Loucy (cell line): ENCODE data around the gene TMEM208.
A peak's percentile ranks its signal among the peaks of the same experiment; 100 is the strongest.

Source experiments
- H2AFZ ChIP-seq: fragments of 200-600 bp; sonication (generic); 2 replicates; pipeline ENCODE4 v1.6.0; 2016; ENCODE audit warnings: antibody characterized with exemption, mild to moderate bottlenecking, low read length, moderate library complexity
- H3F3A ChIP-seq: fragments of 200-600 bp; 2 replicates; pipeline ENCODE4 v1.6.0; 2016; ENCODE audit warnings: antibody characterized with exemption, low read depth, mild to moderate bottlenecking
- H3K27me3 ChIP-seq: fragments of 200-600 bp; sonication (generic); 2 replicates; pipeline ENCODE4 v1.6.1; 2014; ENCODE audit warnings: low read length, mild to moderate bottlenecking; ENCODE audit not compliant: insufficient read depth, poor library complexity, severe bottlenecking
- H3K36me3 ChIP-seq: fragments of 200-600 bp; sonication (generic); 2 replicates; pipeline ENCODE4 v1.6.1; 2016; ENCODE audit warnings: low read length; ENCODE audit not compliant: insufficient read depth
- H3K4me1 ChIP-seq: fragments of 200-600 bp; sonication (generic); 2 replicates; pipeline ENCODE4 v1.5.1; 2014; ENCODE audit warnings: low read length, mild to moderate bottlenecking; ENCODE audit not compliant: insufficient read depth, poor library complexity, severe bottlenecking
- H3K4me2 ChIP-seq: fragments of 200-600 bp; sonication (generic); 2 replicates; pipeline ENCODE4 v1.6.0; 2014; ENCODE audit warnings: antibody characterized with exemption, low read length, low read depth, mild to moderate bottlenecking; ENCODE audit not compliant: poor library complexity, severe bottlenecking
- H3K4me3 ChIP-seq: fragments of 200-600 bp; sonication (generic); 2 replicates; pipeline ENCODE4 v1.5.1; 2014; ENCODE audit warnings: low read length, mild to moderate bottlenecking, mixed read lengths; ENCODE audit not compliant: poor library complexity, severe bottlenecking
- H3K79me2 ChIP-seq: fragments of 200-600 bp; sonication (generic); 2 replicates; pipeline ENCODE4 v1.6.1; 2014; ENCODE audit warnings: low read length; ENCODE audit not compliant: insufficient read depth
- H3K9ac ChIP-seq: fragments of 200-600 bp; sonication (generic); 2 replicates; pipeline ENCODE4 v1.6.0; 2014; ENCODE audit warnings: mild to moderate bottlenecking, low read depth, low read length, moderate library complexity; ENCODE audit not compliant: poor library complexity, severe bottlenecking
- H3K9me2 ChIP-seq: fragments of 200-600 bp; sonication (generic); replicated peaks from 2 replicates; pipeline ENCODE4 v1.6.1; 2016; ENCODE audit warnings: low read depth, low read length, mixed read lengths
- H3K9me3 ChIP-seq: fragments of 200-600 bp; sonication (generic); 2 replicates; pipeline ENCODE4 v1.6.1; 2014; ENCODE audit warnings: mild to moderate bottlenecking, antibody characterized with exemption, low read length, low read depth; ENCODE audit not compliant: insufficient read depth
- H4K20me1 ChIP-seq: fragments of 200-600 bp; sonication (generic); 2 replicates; pipeline ENCODE4 v1.6.0; 2014; ENCODE audit warnings: antibody characterized with exemption, low read length, mild to moderate bottlenecking; ENCODE audit not compliant: insufficient read depth, poor library complexity, severe bottlenecking
- EZH2phosphoT487 ChIP-seq: fragments of 200-600 bp; IDR thresholded peaks from 2 replicates; pipeline ENCODE4 v1.6.1; 2018; ENCODE audit warnings: antibody characterized with exemption, mild to moderate bottlenecking, moderate library complexity, borderline replicate concordance
- TF ChIP-seq, protein P1 (sequence below): fragments of 200-600 bp; sonication (generic); conservative IDR thresholded peaks from 2 replicates; pipeline ENCODE4 v1.5.1; 2014; ENCODE audit warnings: mild to moderate bottlenecking, antibody characterized with exemption, low read length

The TMEM208 gene

DNA sequence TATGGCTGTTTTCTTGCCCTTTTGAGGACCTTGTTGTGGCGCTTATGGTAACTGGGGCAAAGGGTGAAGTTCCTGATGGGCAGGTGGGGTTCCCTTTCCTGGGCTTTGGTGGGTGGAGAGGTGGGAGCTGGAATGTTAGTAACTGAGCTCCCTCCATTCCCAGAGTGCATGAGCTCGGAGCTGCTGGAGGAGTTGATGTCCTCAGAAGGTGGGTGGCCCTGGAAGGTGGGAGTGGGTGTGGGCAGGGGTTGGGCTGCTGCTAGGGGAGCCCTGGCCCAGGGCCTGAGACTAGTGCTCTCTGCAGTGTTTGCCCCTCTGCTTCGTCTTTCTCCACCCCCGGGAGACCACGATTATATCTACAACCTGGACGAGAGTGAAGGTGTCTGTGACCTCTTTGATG lies 29.2 kb upstream of the TMEM208 start:
- Histone ChIP-seq H3K79me2 (peaks cover 43% of the 10 kb centered on the region), H3K36me3 (peaks cover 61% of the 10 kb centered on the region; the same call in 1 of the 2 replicates), H2AFZ (no peak overlapping the region), H3K9me2 (no peaks in the 10 kb centered on the region), H3K4me1 (peaks cover 18% of the 10 kb centered on the region), H3K4me3 (no peak overlapping the region), H3K27me3 (no peaks in the 10 kb centered on the region), H3K4me2 (peak overlapping the region; percentile 32), H3F3A (no peaks in the 10 kb centered on the region), H3K9ac (no peak overlapping the region), H4K20me1 (peaks cover 25% of the 10 kb centered on the region), H3K9me3 (no peaks in the 10 kb centered on the region)
- no peak for TF ChIP-seq EZH2phosphoT487
- TF ChIP-seq, protein P1, sequence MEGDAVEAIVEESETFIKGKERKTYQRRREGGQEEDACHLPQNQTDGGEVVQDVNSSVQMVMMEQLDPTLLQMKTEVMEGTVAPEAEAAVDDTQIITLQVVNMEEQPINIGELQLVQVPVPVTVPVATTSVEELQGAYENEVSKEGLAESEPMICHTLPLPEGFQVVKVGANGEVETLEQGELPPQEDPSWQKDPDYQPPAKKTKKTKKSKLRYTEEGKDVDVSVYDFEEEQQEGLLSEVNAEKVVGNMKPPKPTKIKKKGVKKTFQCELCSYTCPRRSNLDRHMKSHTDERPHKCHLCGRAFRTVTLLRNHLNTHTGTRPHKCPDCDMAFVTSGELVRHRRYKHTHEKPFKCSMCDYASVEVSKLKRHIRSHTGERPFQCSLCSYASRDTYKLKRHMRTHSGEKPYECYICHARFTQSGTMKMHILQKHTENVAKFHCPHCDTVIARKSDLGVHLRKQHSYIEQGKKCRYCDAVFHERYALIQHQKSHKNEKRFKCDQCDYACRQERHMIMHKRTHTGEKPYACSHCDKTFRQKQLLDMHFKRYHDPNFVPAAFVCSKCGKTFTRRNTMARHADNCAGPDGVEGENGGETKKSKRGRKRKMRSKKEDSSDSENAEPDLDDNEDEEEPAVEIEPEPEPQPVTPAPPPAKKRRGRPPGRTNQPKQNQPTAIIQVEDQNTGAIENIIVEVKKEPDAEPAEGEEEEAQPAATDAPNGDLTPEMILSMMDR, result no peak

GRCh38 chr16:67198238-67198734 lies 28.6 kb upstream of the TMEM208 start:
- Histone ChIP-seq H3K4me2 (no peak overlapping the region), H3K9me3 (no peaks in the 10 kb centered on the region), H3K79me2 (peaks cover 37% of the 10 kb centered on the region), H3F3A (no peaks in the 10 kb centered on the region), H3K27me3 (no peaks in the 10 kb centered on the region), H3K9ac (no peak overlapping the region), H3K4me1 (peaks cover 15% of the 10 kb centered on the region), H4K20me1 (peaks cover 20% of the 10 kb centered on the region), H2AFZ (no peak overlapping the region), H3K9me2 (no peaks in the 10 kb centered on the region), H3K4me3 (no peak overlapping the region), H3K36me3 (peaks cover 67% of the 10 kb centered on the region; the same call in 1 of the 2 replicates)
- TF ChIP-seq EZH2phosphoT487, result no peak
- TF ChIP-seq, protein P1, result peak; percentile 78

DNA sequence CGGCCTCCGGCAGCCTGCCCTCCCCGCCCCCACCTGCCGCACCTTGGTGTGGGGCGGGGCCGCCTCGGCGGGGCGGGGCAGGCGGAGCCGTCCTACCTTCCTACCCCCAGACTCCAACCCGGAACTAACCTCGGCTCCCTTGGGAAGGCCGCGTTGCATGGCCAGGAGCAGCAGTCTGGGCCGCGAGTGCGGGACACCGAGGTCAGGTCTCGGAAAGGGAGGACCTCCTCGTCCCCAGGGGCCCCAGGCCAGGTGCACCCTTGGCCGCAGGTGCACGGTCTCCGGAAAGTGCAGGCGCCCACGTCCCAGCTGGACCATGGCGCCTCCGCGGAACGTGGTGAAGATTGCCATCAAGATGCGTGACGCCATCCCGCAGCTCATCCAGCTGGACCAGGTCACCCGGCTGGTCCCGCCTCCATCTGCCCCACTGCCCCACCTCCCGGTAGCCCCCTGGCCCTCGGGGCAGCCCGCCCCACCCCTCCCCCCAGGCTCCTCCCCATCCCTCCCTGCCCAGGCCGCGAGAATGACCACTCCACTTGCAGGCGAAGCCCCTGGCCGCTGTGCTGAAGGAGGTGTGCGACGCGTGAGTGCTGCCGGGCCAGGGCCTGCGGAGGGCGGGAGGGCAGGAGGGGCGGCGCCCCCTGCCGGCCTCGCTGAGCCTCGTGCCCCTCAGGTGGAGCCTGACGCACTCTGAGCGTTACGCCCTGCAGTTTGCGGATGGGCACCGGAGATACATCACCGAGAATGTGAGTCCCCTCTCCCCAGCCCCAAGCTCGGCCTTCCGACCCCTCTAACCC lies 27.7 kb upstream of the TMEM208 start, which contains the start of gene ELMO3:
TSS of gene ELMO3 (plus strand) at position 121 of the 797 bp plus-strand sequence. CDS start at position 317, 196 bp downstream.
- TF ChIP-seq, protein P1, result no peak
- TF ChIP-seq EZH2phosphoT487, result no peak
- Histone ChIP-seq H3K4me2 (no peak within 1 kb of the TSS), H3K4me3 (no peak within 1 kb of the TSS), H3K9me2 (no peaks in the 10 kb centered on the region), H3K79me2 (peaks cover 27% of the 10 kb centered on the region), H3K9ac (no peak within 1 kb of the TSS), H3K27me3 (no peaks in the 10 kb centered on the region), H2AFZ (no peak within 1 kb of the TSS), H3K9me3 (no peaks in the 10 kb centered on the region), H3F3A (no peaks in the 10 kb centered on the region), H3K4me1 (peaks cover 6% of the 10 kb centered on the region), H3K36me3 (peaks cover 74% of the 10 kb centered on the region; the same call in 1 of the 2 replicates), H4K20me1 (peaks cover 10% of the 10 kb centered on the region)
